Gastrocnemius medialis (tissue), 4 donors: ENCODE data around the gene ABCC4.
"Not testable (repeated sequence)": the region's sequence is repeated elsewhere in the genome, so short reads cannot be mapped to it uniquely, and the experiment has no call there.

Source experiments
- POLR2A ChIP-seq, 2 donors: fragments of 450-650 bp; IDR thresholded peaks; one replicate each; pipeline ENCODE4 v1.6.1; 2017; ENCODE audit warnings: antibody characterized with exemption in 2 of 2, mild to moderate bottlenecking in 2 of 2, moderate library complexity in 2 of 2
- TF ChIP-seq, protein P1 (sequence below), 5 experiments: fragments of 450-650 bp in 3 of 5; fragments of 200-600 bp in 2 of 5; sonication (generic) in 2 of 5; IDR thresholded peaks in 4 of 5; conservative IDR thresholded peaks in 1 of 5; 1 replicate in 4 of 5; 2 replicates in 1 of 5; pipeline ENCODE4 v1.5.1; 2016 to 2019; ENCODE audit warnings: antibody characterized with exemption in 5 of 5, mild to moderate bottlenecking in 3 of 5, moderate library complexity in 3 of 5

DNA sequence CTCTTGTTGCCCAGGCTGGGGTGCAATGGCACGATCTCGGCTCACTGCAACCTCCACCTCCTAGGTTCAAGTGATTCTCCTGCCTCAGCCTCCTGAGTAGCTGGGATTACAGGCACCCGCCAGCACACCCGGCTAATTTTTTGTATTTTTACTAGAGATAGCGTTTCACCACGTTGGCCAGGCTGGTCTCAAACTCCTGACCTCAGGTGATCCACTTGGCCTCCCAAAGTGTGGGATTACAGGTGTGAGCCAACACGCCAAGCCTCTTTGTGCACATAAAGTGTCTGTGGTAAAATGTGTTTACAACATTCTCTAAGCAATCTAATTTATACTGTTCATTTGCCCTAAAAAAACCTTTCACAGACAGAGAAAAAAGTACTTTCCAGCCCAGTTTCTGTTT is 29.2 kb downstream of the ABCC4 start:
- not testable (repeated sequence) for TF ChIP-seq POLR2A (IDR thresholded peaks at IDR 0.05)
- TF ChIP-seq, protein P1, sequence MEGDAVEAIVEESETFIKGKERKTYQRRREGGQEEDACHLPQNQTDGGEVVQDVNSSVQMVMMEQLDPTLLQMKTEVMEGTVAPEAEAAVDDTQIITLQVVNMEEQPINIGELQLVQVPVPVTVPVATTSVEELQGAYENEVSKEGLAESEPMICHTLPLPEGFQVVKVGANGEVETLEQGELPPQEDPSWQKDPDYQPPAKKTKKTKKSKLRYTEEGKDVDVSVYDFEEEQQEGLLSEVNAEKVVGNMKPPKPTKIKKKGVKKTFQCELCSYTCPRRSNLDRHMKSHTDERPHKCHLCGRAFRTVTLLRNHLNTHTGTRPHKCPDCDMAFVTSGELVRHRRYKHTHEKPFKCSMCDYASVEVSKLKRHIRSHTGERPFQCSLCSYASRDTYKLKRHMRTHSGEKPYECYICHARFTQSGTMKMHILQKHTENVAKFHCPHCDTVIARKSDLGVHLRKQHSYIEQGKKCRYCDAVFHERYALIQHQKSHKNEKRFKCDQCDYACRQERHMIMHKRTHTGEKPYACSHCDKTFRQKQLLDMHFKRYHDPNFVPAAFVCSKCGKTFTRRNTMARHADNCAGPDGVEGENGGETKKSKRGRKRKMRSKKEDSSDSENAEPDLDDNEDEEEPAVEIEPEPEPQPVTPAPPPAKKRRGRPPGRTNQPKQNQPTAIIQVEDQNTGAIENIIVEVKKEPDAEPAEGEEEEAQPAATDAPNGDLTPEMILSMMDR (IDR thresholded peaks at IDR 0.05 in 4 of 5, conservative IDR thresholded peaks at IDR 0.05 in 1 of 5): not testable (repeated sequence)
